Muscle of back (tissue), 11 donors: ENCODE results near the gene UACA. TPM values are rescaled to one million over a fixed set of nuclear protein-coding genes. Genes with fewer than 3 reads are reported as not detected.
"Not testable (repeated sequence)": the region's sequence is repeated elsewhere in the genome, so short reads cannot be mapped to it uniquely, and the experiment has no call there.

Experiments
- DNase-seq, 3 donors: peaks; one replicate each; pipeline versions ENCODE4 v3.0.0 to v3.0.0-alpha.2; 2013
- polyA plus RNA-seq, 10 donors: library from polyadenylated mRNA; unstranded; fragments of 120-200 nt; gene quantifications; one replicate each; pipeline ENCODE4 v1.2.1, GENCODE V29; 2013; ENCODE audit not compliant: insufficient read length in 10 of 10

UACA gene
- polyA plus RNA-seq, 10 donors = 95.3 to 192 (median 123) TPM

GRCh38 chr15:70665599-70665998 is 97.8 kb downstream of the UACA start:
- DNase-seq = no peak

GRCh38 chr15:70664494-70664893 is 98.9 kb downstream of the UACA start:
- no peak for DNase-seq

GRCh38 chr15:70663069-70663468 is 100.3 kb downstream of the UACA start:
- not testable (repeated sequence) for DNase-seq

GRCh38 chr15:70659662-70660061 is 103.7 kb downstream of the UACA start:
- no peak for DNase-seq

- DNase-seq = no peak
These were observed 104.7 kb downstream of the UACA start for GRCh38 chr15:70658641-70659040.

GRCh38 chr15:70653426-70653825 is 109.9 kb downstream of the UACA start:
- DNase-seq = no peak

- no peak for DNase-seq
These were observed 111.0 kb downstream of the UACA start for GRCh38 chr15:70652341-70652740.

GRCh38 chr15:70651303-70651845 is 112.0 kb downstream of the UACA start:
- no peak for DNase-seq

- no peak for DNase-seq
These were observed 112.6 kb downstream of the UACA start for GRCh38 chr15:70650567-70651302.

GRCh38 chr15:70647396-70647795 is 116.0 kb downstream of the UACA start:
- DNase-seq = no peak

GRCh38 chr15:70646169-70646568 is 117.2 kb downstream of the UACA start:
- DNase-seq = no peak

GRCh38 chr15:70643783-70644125 is 119.6 kb downstream of the UACA start:
- DNase-seq = peak in 1 of 3 donors; percentile 31

- DNase-seq = no peak
These were observed 120.1 kb downstream of the UACA start for GRCh38 chr15:70643106-70643782.

GRCh38 chr15:70636540-70637165 is 126.7 kb downstream of the UACA start:
- DNase-seq = peak in 2 of 3 donors; percentile 40 to 74

- no peak for DNase-seq
These were observed 127.5 kb downstream of the UACA start for GRCh38 chr15:70635895-70636294.

GRCh38 chr15:70633991-70634390 is 129.4 kb downstream of the UACA start:
- DNase-seq = no peak

- DNase-seq = peak in 2 of 3 donors; percentile 56 to 60
These were observed 130.1 kb downstream of the UACA start for GRCh38 chr15:70633103-70633831.

- DNase-seq = no peak
These were observed 130.8 kb downstream of the UACA start for GRCh38 chr15:70632491-70633102.

- no peak for DNase-seq
These were observed 131.3 kb downstream of the UACA start for GRCh38 chr15:70632079-70632478.

- DNase-seq = no peak
These were observed 133.6 kb downstream of the UACA start for GRCh38 chr15:70629735-70630273.

GRCh38 chr15:70628549-70628896 is 134.8 kb downstream of the UACA start:
- peak in 1 of 3 donors; percentile 23 for DNase-seq
